ENCODE results near the gene C17orf75.

C17orf75 gene

GRCh38 chr17:32288615-32289014 is 53.4 kb downstream of the C17orf75 start:
- no peak for TF ChIP-seq CTCF (conservative IDR thresholded peaks at IDR 0.05)
- no peak overlapping the region for H3K27ac ChIP-seq

GRCh38 chr17:32287804-32288511 is 54.0 kb downstream of the C17orf75 start:
- TF ChIP-seq CTCF (conservative IDR thresholded peaks at IDR 0.05) = no peak
- no peak overlapping the region for H3K27ac ChIP-seq

GRCh38 chr17:32286518-32286900 is 55.5 kb downstream of the C17orf75 start:
- no peak for TF ChIP-seq CTCF (conservative IDR thresholded peaks at IDR 0.05)
- no peak overlapping the region for H3K27ac ChIP-seq

- no peak overlapping the region for H3K27ac ChIP-seq
- TF ChIP-seq CTCF (conservative IDR thresholded peaks at IDR 0.05) = no peak
Observed at GRCh38 chr17:32285746-32286517, 56.0 kb downstream of the C17orf75 start.

GRCh38 chr17:32285306-32285705 is 56.7 kb downstream of the C17orf75 start:
- H3K27ac ChIP-seq = no peak overlapping the region
- TF ChIP-seq CTCF (conservative IDR thresholded peaks at IDR 0.05) = no peak

- no peak for TF ChIP-seq CTCF (conservative IDR thresholded peaks at IDR 0.05)
Observed at GRCh38 chr17:32283745-32284201, 58.2 kb downstream of the C17orf75 start.

GRCh38 chr17:32281011-32281451 is 60.9 kb downstream of the C17orf75 start:
- no peak overlapping the region for H3K27ac ChIP-seq
- no peak for TF ChIP-seq CTCF (conservative IDR thresholded peaks at IDR 0.05)

More at GRCh38 chr17:32283745-32284201, 58.2 kb downstream of the C17orf75 start:
- no peak overlapping the region for H3K27ac ChIP-seq
